A549 treated with Mapracorat at 1 μM for 4 hours (cell line): Measurements from ENCODE around the gene HSP90AB1. TPM values are rescaled to one million over a fixed set of nuclear protein-coding genes. Genes with fewer than 3 reads are reported as not detected.

ENCODE experiments used
- total RNA-seq: library from RNA; stranded (reverse); fragments of 200-300 nt; extraction: Qiagen RNA extraction; gene quantifications from 5 replicates; pipeline ENCODE4 v1.2.3, GENCODE V29; 2022

HSP90AB1 gene
- 1,081 to 1,335 TPM (median 1,155 TPM) in 5 replicates for total RNA-seq

GRCh38 chr6:44246663-44247337 lies at the start of gene HSP90AB1:
HSP90AB1 (plus strand) TSS chr6:44247101; CDS start chr6:44248630, 1,529 bp downstream.

GRCh38 chr6:44216677-44217331 lies 30.1 kb upstream of the HSP90AB1 start, which contains the start of gene MYMX:
MYMX (plus strand) TSS chr6:44216926; CDS start chr6:44217472, 546 bp downstream.

GRCh38 chr6:44223319-44224028 lies 23.4 kb upstream of the HSP90AB1 start, which contains the start of gene SLC29A1:
SLC29A1 (plus strand) TSS chr6:44223595; CDS start chr6:44227314, 3,719 bp downstream.

GRCh38 chr6:44257025-44257752 lies 10.3 kb downstream of the HSP90AB1 start, which contains the start of gene SLC35B2:
SLC35B2 (minus strand) TSS chr6:44257528; CDS start chr6:44257410, 118 bp downstream.

GRCh38 chr6:44265007-44265721 lies 18.3 kb downstream of the HSP90AB1 start, which contains the start of gene NFKBIE:
NFKBIE (minus strand) TSS chr6:44265551; CDS start chr6:44265346, 205 bp downstream.

GRCh38 chr6:44269921-44270525 lies 23.1 kb downstream of the HSP90AB1 start, which contains the start of gene TMEM151B:
TMEM151B (plus strand) TSS chr6:44270450; CDS start chr6:44270743, 293 bp downstream.

Other genes starting within 250 kb of the HSP90AB1 start
- 54.3 to 69.1 TPM (median 67.8 TPM) in 5 replicates for gene MRPL14, start 119.6 kb upstream of the HSP90AB1 start, total RNA-seq
- 11.2 to 16.4 TPM (median 15.3 TPM) in 5 replicates for gene TMEM63B, start 119.5 kb upstream of the HSP90AB1 start, total RNA-seq
- not detected in 5 replicates for gene CAPN11, start 88.3 kb upstream of the HSP90AB1 start, total RNA-seq
- gene MYMX, start 30.2 kb upstream of the HSP90AB1 start, total RNA-seq, result not detected in 5 replicates
- 42.3 to 53.9 TPM (median 51.8 TPM) in 5 replicates for gene SLC29A1, start 23.5 kb upstream of the HSP90AB1 start, total RNA-seq
- gene SLC35B2, start 10.4 kb downstream of the HSP90AB1 start, total RNA-seq, result 49.1 to 67.2 TPM (median 64.4 TPM) in 5 replicates
- 6.7 to 9.2 TPM (median 7.9 TPM) in 5 replicates for gene NFKBIE, start 18.4 kb downstream of the HSP90AB1 start, total RNA-seq
- gene TMEM151B, start 23.3 kb downstream of the HSP90AB1 start, total RNA-seq, result 0.02 to 0.16 TPM (median 0.09 TPM) in 5 replicates
- gene AARS2, start 66.2 kb downstream of the HSP90AB1 start, total RNA-seq, result 5.0 to 7.6 TPM (median 6.4 TPM) in 5 replicates
- gene SPATS1, start 95.5 kb downstream of the HSP90AB1 start, total RNA-seq, result not detected in 5 replicates
- 10.6 to 15.0 TPM (median 12.7 TPM) in 5 replicates for gene CDC5L, start 140.6 kb downstream of the HSP90AB1 start, total RNA-seq